HG03342 (cell line): Measurements from ENCODE around the gene SPATA2L.

ENCODE experiments used
- ATAC-seq: cut with Tn5 transposase; IDR thresholded peaks from one replicate; pipeline ENCODE4 v1.9.1; 2021; ENCODE audit warnings: mild to moderate bottlenecking, moderate library complexity; ENCODE audit not compliant: unreplicated experiment

The SPATA2L gene

GRCh38 chr16:89701425-89702406 is at the start of gene SPATA2L:
Gene SPATA2L, minus strand, starts transcription at chr16:89701705. Its CDS starts 473 bp downstream, at chr16:89701232.
- ATAC-seq = peak; percentile 59

- no peak for ATAC-seq
Measured at GRCh38 chr16:89749637-89750036, 48.1 kb upstream of the SPATA2L start.

- ATAC-seq = no peak
Measured at GRCh38 chr16:89748921-89749320, 47.4 kb upstream of the SPATA2L start.

GRCh38 chr16:89748076-89748475 is 46.6 kb upstream of the SPATA2L start:
- no peak for ATAC-seq

GRCh38 chr16:89746043-89746442 is 44.5 kb upstream of the SPATA2L start:
- no peak for ATAC-seq

- no peak for ATAC-seq
Measured at GRCh38 chr16:89744813-89745212, 43.3 kb upstream of the SPATA2L start.

- no peak for ATAC-seq
Measured at GRCh38 chr16:89742948-89743347, 41.4 kb upstream of the SPATA2L start.

- no peak for ATAC-seq
Measured at GRCh38 chr16:89741342-89742014, 40.0 kb upstream of the SPATA2L start.

GRCh38 chr16:89739383-89739782 is 37.9 kb upstream of the SPATA2L start:
- ATAC-seq = no peak

- ATAC-seq = no peak
Measured at GRCh38 chr16:89738538-89739317, 37.2 kb upstream of the SPATA2L start.

GRCh38 chr16:89738072-89738377 is 36.5 kb upstream of the SPATA2L start:
- ATAC-seq = no peak

- ATAC-seq = no peak
Measured at GRCh38 chr16:89737341-89738071, 36.0 kb upstream of the SPATA2L start.

- ATAC-seq = no peak
Measured at GRCh38 chr16:89736554-89736953, 35.0 kb upstream of the SPATA2L start.

GRCh38 chr16:89733792-89734191 is 32.3 kb upstream of the SPATA2L start:
- no peak for ATAC-seq

GRCh38 chr16:89733322-89733721 is 31.8 kb upstream of the SPATA2L start:
- ATAC-seq = no peak

- no peak for ATAC-seq
Measured at GRCh38 chr16:89732918-89733242, 31.4 kb upstream of the SPATA2L start.

- no peak for ATAC-seq
Measured at GRCh38 chr16:89732142-89732917, 30.8 kb upstream of the SPATA2L start.

- no peak for ATAC-seq
Measured at GRCh38 chr16:89730610-89731234, 29.2 kb upstream of the SPATA2L start.

GRCh38 chr16:89729863-89730593 is 28.5 kb upstream of the SPATA2L start:
- ATAC-seq = no peak
